Measurements from ENCODE around the gene DKC1. TPM values are rescaled to one million over a fixed set of nuclear protein-coding genes. Genes with fewer than 3 reads are reported as not detected.

The DKC1 gene
- total and polyA plus RNA-seq, 2 of the 4 experiments (the other 2 are of a cell fraction): 49.9 to 63.8 TPM

DNA sequence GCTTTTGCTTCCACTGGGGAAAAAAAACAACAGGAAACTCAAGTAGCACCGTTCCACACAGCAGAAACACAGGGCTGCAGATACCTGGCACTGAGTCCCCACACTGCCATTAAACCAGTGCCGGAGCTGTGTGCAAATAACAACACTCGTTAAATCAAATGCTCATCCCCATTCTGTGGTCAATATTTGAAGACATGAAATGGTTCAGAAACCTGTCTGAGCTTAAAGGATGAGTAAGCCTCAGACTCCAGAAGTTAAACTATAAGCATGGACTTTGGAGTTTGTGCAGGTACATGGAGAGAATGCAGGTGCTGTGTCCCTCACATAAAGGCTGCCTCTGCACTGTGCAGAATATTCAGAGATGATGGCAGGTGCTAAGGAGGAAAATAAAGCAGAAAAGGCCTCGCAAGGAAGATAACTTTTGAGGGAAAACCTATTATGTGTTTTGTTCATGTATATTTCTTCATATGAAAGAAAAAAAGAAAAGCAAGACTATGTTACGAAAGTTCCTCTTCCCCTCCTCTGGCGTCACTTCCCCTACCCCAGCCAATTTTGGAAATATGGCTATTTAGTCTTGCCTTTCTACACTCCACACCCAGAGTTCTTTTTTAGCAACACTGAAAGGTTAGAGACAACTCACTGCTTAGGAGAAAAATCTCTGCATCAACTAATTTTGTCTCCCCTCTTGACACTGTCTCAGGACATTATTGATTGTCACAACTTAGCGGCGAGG lies 38.0 kb downstream of the DKC1 start:
- H3K9ac ChIP-seq (ENCODE audit: low read depth, low read length): no peak overlapping the region
- H3K4ac ChIP-seq (ENCODE audit: low read depth, low read length): peak overlapping the region; percentile 21; the same call in 1 of the 2 replicates
- ChIA-PET POLR2A (ENCODE audit: unreplicated experiment) (no interaction called here), CTCF (no interaction called here)
- H3K23ac ChIP-seq (ENCODE audit: low read depth, low read length): no peak overlapping the region
- no peak overlapping the region; the same call in 1 of the 2 replicates for H3K14ac ChIP-seq (replicated peaks; ENCODE audit: low read depth, low read length)
- H3K4me2 ChIP-seq (ENCODE audit: low read depth, low read length): no peak overlapping the region
- no peak overlapping the region for H3K18ac ChIP-seq (ENCODE audit: low read depth, low read length)
- no peak overlapping the region for H2BK15ac ChIP-seq (ENCODE audit: low read depth, low read length)
- no CpG with 5 or more reads among the region's 8 CpGs for WGBS, 2 experiments (ENCODE audit: extremely low coverage in 2 of 2, insufficient read length in 1 of 2)
- no peaks in the 10 kb centered on the region for H3K36me3 ChIP-seq (ENCODE audit: control insufficient read depth, insufficient read depth, low read length)
- no peak overlapping the region for H3K56ac ChIP-seq (ENCODE audit: extremely low read depth, insufficient read depth, low read length)
- DNase-seq (no peak), ATAC-seq (ENCODE audit: low read depth) (no peak)
- in situ Hi-C loops (cut with MboI; ENCODE audit: low sequenced_read_pairs) (no loop called here), dilution Hi-C loops (cut with HindIII; ENCODE audit: low sequenced_read_pairs, unreplicated experiment) (no loop called here), intact Hi-C loops (cut with micrococcal nuclease) (loop anchor here (1.0 kb wide), 1 partner anchor 38 kb away; the partner anchor contains the start of gene DKC1)
- peak overlapping the region in 1 of 2 experiments; percentile 44; a peak in 1 of 4 replicates for H4K8ac ChIP-seq (ENCODE audit: low read depth in 2 of 2, low read length in 2 of 2)
- H3K4me3 ChIP-seq (ENCODE audit: insufficient read depth, low read depth, low read length): no peak overlapping the region
- H3K79me1 ChIP-seq (ENCODE audit: low read depth in 1 of 2, low read length in 2 of 2): peaks cover 23 to 36% of the 10 kb centered on the region in 2 experiments
- H4K20me1 ChIP-seq (ENCODE audit: insufficient read depth, low read length): peaks cover 3% of the 10 kb centered on the region; the same call in 1 of the 2 replicates
- H3K27me3 ChIP-seq (ENCODE audit: control insufficient read depth, insufficient read depth, low read length): no peaks in the 10 kb centered on the region
- no peaks in the 10 kb centered on the region for H3K9me3 ChIP-seq (ENCODE audit: control insufficient read depth, insufficient read depth, low read length)
- H2BK20ac ChIP-seq (ENCODE audit: low read depth, low read length): no peak overlapping the region; the same call in 1 of the 2 replicates
- H4K91ac ChIP-seq (ENCODE audit: insufficient read depth, low read depth, low read length): peak overlapping the region; percentile 31; the same call in 1 of the 2 replicates
- H2AFZ ChIP-seq (replicated peaks; ENCODE audit: low read length, poor library complexity): no peak overlapping the region
- H3K4me1 ChIP-seq (ENCODE audit: control insufficient read depth, insufficient read depth, low read length): peaks cover 16% of the 10 kb centered on the region
- H2BK5ac ChIP-seq (ENCODE audit: low read depth, low read length, poor library complexity, severe bottlenecking): peak overlapping the region; percentile 87
- BruUV-seq (replicated peaks): no TSS peak
- H3K27ac ChIP-seq (ENCODE audit: insufficient read depth, low read length): no peak overlapping the region
- no peak overlapping the region for H2AK5ac ChIP-seq (ENCODE audit: low read depth, low read length)
- no peak overlapping the region for H2BK120ac ChIP-seq (ENCODE audit: low read depth, low read length)
- H4K5ac ChIP-seq (ENCODE audit: low read depth, low read length): no peak overlapping the region
- peaks cover 3% of the 10 kb centered on the region; the same call in 1 of the 2 replicates for H3K9me1 ChIP-seq (ENCODE audit: insufficient read depth, low read length)
- no peak overlapping the region for H2AK9ac ChIP-seq (replicated peaks; ENCODE audit: low read depth, low read length, poor library complexity)
- TF ChIP-seq FOS (IDR thresholded peaks at IDR 0.05; ENCODE audit: low read depth, low read length) (no peak), BHLHE40 (IDR thresholded peaks at IDR 0.05; ENCODE audit: low read depth, low read length) (no peak), SMC3 (IDR thresholded peaks at IDR 0.05; ENCODE audit: low read depth, low read length) (no peak), POLR2A (IDR thresholded peaks at IDR 0.05; ENCODE audit: low read depth, low read length) (no peak), CEBPB (IDR thresholded peaks at IDR 0.05; ENCODE audit: low read depth, low read length) (no peak), RAD21 (IDR thresholded peaks at IDR 0.05; ENCODE audit: low read length) (no peak), RFX5 (IDR thresholded peaks at IDR 0.05; ENCODE audit: low read depth, low read length) (no peak), RCOR1 (IDR thresholded peaks at IDR 0.05; ENCODE audit: insufficient replicate concordance, low read length) (no peak), MAFK (IDR thresholded peaks at IDR 0.05; ENCODE audit: low read depth, low read length) (no peak), MAZ (IDR thresholded peaks at IDR 0.05; ENCODE audit: borderline replicate concordance, low read depth, low read length) (no peak), NFE2L2 (IDR thresholded peaks at IDR 0.05; ENCODE audit: low read depth, low read length) (no peak), CHD1 (IDR thresholded peaks at IDR 0.05; ENCODE audit: low read depth, low read length) (no peak)
- TF ChIP-seq, protein P1, sequence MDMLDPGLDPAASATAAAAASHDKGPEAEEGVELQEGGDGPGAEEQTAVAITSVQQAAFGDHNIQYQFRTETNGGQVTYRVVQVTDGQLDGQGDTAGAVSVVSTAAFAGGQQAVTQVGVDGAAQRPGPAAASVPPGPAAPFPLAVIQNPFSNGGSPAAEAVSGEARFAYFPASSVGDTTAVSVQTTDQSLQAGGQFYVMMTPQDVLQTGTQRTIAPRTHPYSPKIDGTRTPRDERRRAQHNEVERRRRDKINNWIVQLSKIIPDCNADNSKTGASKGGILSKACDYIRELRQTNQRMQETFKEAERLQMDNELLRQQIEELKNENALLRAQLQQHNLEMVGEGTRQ (IDR thresholded peaks at IDR 0.05; ENCODE audit: low read depth, low read length): no peak
- TF ChIP-seq, protein P2, sequence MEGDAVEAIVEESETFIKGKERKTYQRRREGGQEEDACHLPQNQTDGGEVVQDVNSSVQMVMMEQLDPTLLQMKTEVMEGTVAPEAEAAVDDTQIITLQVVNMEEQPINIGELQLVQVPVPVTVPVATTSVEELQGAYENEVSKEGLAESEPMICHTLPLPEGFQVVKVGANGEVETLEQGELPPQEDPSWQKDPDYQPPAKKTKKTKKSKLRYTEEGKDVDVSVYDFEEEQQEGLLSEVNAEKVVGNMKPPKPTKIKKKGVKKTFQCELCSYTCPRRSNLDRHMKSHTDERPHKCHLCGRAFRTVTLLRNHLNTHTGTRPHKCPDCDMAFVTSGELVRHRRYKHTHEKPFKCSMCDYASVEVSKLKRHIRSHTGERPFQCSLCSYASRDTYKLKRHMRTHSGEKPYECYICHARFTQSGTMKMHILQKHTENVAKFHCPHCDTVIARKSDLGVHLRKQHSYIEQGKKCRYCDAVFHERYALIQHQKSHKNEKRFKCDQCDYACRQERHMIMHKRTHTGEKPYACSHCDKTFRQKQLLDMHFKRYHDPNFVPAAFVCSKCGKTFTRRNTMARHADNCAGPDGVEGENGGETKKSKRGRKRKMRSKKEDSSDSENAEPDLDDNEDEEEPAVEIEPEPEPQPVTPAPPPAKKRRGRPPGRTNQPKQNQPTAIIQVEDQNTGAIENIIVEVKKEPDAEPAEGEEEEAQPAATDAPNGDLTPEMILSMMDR (conservative IDR thresholded peaks at IDR 0.05; ENCODE audit: low read depth, low read length): no peak
- TF ChIP-seq, protein P3, sequence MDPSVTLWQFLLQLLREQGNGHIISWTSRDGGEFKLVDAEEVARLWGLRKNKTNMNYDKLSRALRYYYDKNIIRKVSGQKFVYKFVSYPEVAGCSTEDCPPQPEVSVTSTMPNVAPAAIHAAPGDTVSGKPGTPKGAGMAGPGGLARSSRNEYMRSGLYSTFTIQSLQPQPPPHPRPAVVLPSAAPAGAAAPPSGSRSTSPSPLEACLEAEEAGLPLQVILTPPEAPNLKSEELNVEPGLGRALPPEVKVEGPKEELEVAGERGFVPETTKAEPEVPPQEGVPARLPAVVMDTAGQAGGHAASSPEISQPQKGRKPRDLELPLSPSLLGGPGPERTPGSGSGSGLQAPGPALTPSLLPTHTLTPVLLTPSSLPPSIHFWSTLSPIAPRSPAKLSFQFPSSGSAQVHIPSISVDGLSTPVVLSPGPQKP (IDR thresholded peaks at IDR 0.05; ENCODE audit: borderline replicate concordance, low read depth, low read length): no peak
